Endothelial cell of umbilical vein (primary cell): Measurements from ENCODE around the gene IQGAP3. TPM values are rescaled to one million over a fixed set of nuclear protein-coding genes. Genes with fewer than 3 reads are reported as not detected.

ENCODE experiments used
- BruUV-seq: library from RNA; stranded (reverse); fragments of 400-500 nt; replicated peaks from 2 replicates; lab custom pipeline; 2021; lab: Mats Ljungman, UMichigan
- CTCF ChIA-PET: fragments of 300-600, 350-600 bp; sonication (Branson Sonifier 250); formaldehyde crosslinking; loops from one replicate; lab custom pipeline; 2021; ENCODE audit warnings: antibody characterized with exemption, inconsistent platforms; lab: Charles Lee
- POLR2A ChIA-PET: fragments of 300-600, 350-600 bp; sonication (Branson Sonifier 250); formaldehyde crosslinking; loops from one replicate; lab custom pipeline; 2021; ENCODE audit warnings: antibody characterized with exemption, inconsistent platforms; lab: Charles Lee
- DNase-seq: peaks from one replicate; pipeline ENCODE4 v3.0.0-alpha.2; 2011; ENCODE audit warnings: low read depth, low spot score
- FAIRE-seq: peaks from 2 replicates; lab custom pipeline; 2011; peaks lifted over from hg19 to GRCh38; lab: Jason Lieb, UNC
- H2AFZ ChIP-seq: 2 replicates; pipeline ENCODE4 v1.6.0; 2012; ENCODE audit warnings: low read depth, low read length, control low read depth, inconsistent platforms
- H3K27ac ChIP-seq: 2 replicates; pipeline ENCODE4 v1.5.1; 2011; ENCODE audit warnings: low read depth, mild to moderate bottlenecking, control low read depth, low read length, moderate library complexity; ENCODE audit not compliant: insufficient read depth
- H3K27me3 ChIP-seq, 2 experiments: 2 replicates each; pipeline versions ENCODE4 v1.6.0 to v1.6.1; 2011; ENCODE audit warnings: low read length in 2 of 2, mixed read lengths in 1 of 2; ENCODE audit not compliant: control insufficient read depth in 2 of 2, insufficient read depth in 2 of 2
- H3K36me3 ChIP-seq, 2 experiments: 2 replicates in 1 of 2; 3 replicates in 1 of 2; pipeline ENCODE4 v1.5.1; 2011; ENCODE audit warnings: low read length in 2 of 2, mild to moderate bottlenecking in 1 of 2, moderate library complexity in 1 of 2; ENCODE audit not compliant: control insufficient read depth in 2 of 2, insufficient read depth in 2 of 2; ENCODE audit errors: extremely low read depth in 1 of 2
- H3K4me1 ChIP-seq: 3 replicates; pipeline ENCODE4 v1.5.1; 2011; ENCODE audit warnings: mild to moderate bottlenecking, low read length; ENCODE audit not compliant: control insufficient read depth, insufficient read depth; ENCODE audit errors: extremely low read depth
- H3K4me2 ChIP-seq: 2 replicates; pipeline ENCODE4 v1.6.1; 2011; ENCODE audit warnings: low read length, control low read depth, mixed read lengths; ENCODE audit not compliant: insufficient read depth
- H3K4me3 ChIP-seq, 3 experiments: fragments of 200-600 bp in 1 of 3; sonication (generic), shearing (Covaris generic) in 1 of 3; replicated peaks in 1 of 3; 2 replicates each; pipeline ENCODE4 v1.5.1; 2011 to 2016; ENCODE audit warnings: control low read depth in 3 of 3, low read length in 3 of 3, mild to moderate bottlenecking in 2 of 3, inconsistent platforms in 1 of 3, low read depth in 1 of 3, moderate library complexity in 1 of 3; ENCODE audit not compliant: insufficient read depth in 1 of 3
- H3K79me2 ChIP-seq: 2 replicates; pipeline ENCODE4 v1.6.0; 2012; ENCODE audit warnings: low read length, inconsistent platforms; ENCODE audit not compliant: control insufficient read depth, insufficient read depth
- H3K9ac ChIP-seq: replicated peaks from 2 replicates; pipeline ENCODE3; 2011; ENCODE audit warnings: low read length, control low read depth; ENCODE audit not compliant: insufficient read depth; ENCODE audit errors: extremely low read depth
- H3K9me1 ChIP-seq: replicated peaks from 3 replicates; pipeline ENCODE4 v1.6.0; 2011; ENCODE audit warnings: mild to moderate bottlenecking, low read length; ENCODE audit not compliant: control insufficient read depth, insufficient read depth; ENCODE audit errors: extremely low read depth
- H3K9me3 ChIP-seq: replicated peaks from 2 replicates; pipeline ENCODE4 v1.5.1; 2012; ENCODE audit warnings: low read length, inconsistent platforms; ENCODE audit not compliant: control insufficient read depth, insufficient read depth
- H4K20me1 ChIP-seq: replicated peaks from 2 replicates; pipeline ENCODE3; 2011; ENCODE audit warnings: mild to moderate bottlenecking, low read length; ENCODE audit not compliant: control insufficient read depth, insufficient read depth; ENCODE audit errors: extremely low read depth
- EZH2 ChIP-seq: IDR thresholded peaks from 2 replicates; pipeline ENCODE4 v1.6.1; 2012; ENCODE audit warnings: borderline replicate concordance, low read depth, mild to moderate bottlenecking, moderate library complexity, low read length, inconsistent platforms; ENCODE audit not compliant: severe bottlenecking
- FOS ChIP-seq: IDR thresholded peaks from 2 replicates; pipeline ENCODE4 v1.6.1; 2011; ENCODE audit warnings: mild to moderate bottlenecking, low read length, moderate library complexity, borderline replicate concordance; ENCODE audit not compliant: insufficient read depth
- GATA2 ChIP-seq: IDR thresholded peaks from 2 replicates; pipeline ENCODE4 v1.7.0; 2011; ENCODE audit warnings: low read depth, mild to moderate bottlenecking, moderate library complexity, mixed read lengths, low read length; ENCODE audit not compliant: insufficient read length, insufficient read depth
- JUN ChIP-seq: IDR thresholded peaks from 2 replicates; pipeline ENCODE4 v1.6.1; 2011; ENCODE audit warnings: borderline replicate concordance, low read depth; ENCODE audit not compliant: insufficient read length, insufficient read depth
- MYC ChIP-seq: IDR thresholded peaks from one replicate; pipeline ENCODE4 v1.6.1; 2011; ENCODE audit warnings: mild to moderate bottlenecking, low read depth, low read length
- POLR2A ChIP-seq: IDR thresholded peaks from 2 replicates; pipeline ENCODE4 v1.6.1; 2012; ENCODE audit warnings: low read depth, mild to moderate bottlenecking, control low read depth, low read length
- POLR2AphosphoS5 ChIP-seq: IDR thresholded peaks from 2 replicates; pipeline ENCODE4 v1.6.1; 2012; ENCODE audit warnings: low read depth, mild to moderate bottlenecking, control low read depth, low read length, moderate library complexity; ENCODE audit not compliant: insufficient read depth
- dilution Hi-C: fragments of 300-500 bp; cut with MboI; formaldehyde crosslinking; loops from one replicate; pipeline ENCODE4 v1.15.0; 2019; ENCODE audit warnings: low sequenced_read_pairs; ENCODE audit not compliant: extremely low pct_ligation_motif_present
- intact Hi-C: fragments of 100-400 bp; cut with micrococcal nuclease; formaldehyde crosslinking; loops from one replicate; pipeline ENCODE4 v1.10.0; 2022
- polyA plus RNA-seq, 4 experiments: library from polyadenylated mRNA; depleted of rRNA in 3 of 4; stranded (reverse) in 3 of 4; unstranded in 1 of 4; fragments of >200 nt; gene quantifications; 2 replicates each; pipeline versions ENCODE4 v1.2.1 to v1.2.3, GENCODE V29; 2011 to 2012; ENCODE audit warnings: missing spikeins in 1 of 4
- total RNA-seq: library from RNA; stranded (reverse); gene quantifications from 2 replicates; pipeline ENCODE4 v1.2.3, GENCODE V29; 2021
- TF ChIP-seq, protein P1 (sequence below): IDR thresholded peaks from 2 replicates; pipeline ENCODE4 v1.6.1; 2011; ENCODE audit not compliant: insufficient read depth, insufficient read length
- TF ChIP-seq, protein P2 (sequence below), 2 donors: IDR thresholded peaks; 1 replicate in 1 of 2; 2 replicates in 1 of 2; pipeline ENCODE4 v1.5.1; 2011; ENCODE audit warnings: low read length in 2 of 2, mild to moderate bottlenecking in 2 of 2, moderate library complexity in 2 of 2, control low read depth in 1 of 2, inconsistent platforms in 1 of 2, low read depth in 1 of 2; ENCODE audit not compliant: insufficient read depth in 1 of 2; ENCODE audit errors: extremely low read depth in 1 of 2

The IQGAP3 gene
- total and polyA plus RNA-seq, 2 donors (not counting 3 experiments of a cell fraction or from before 2014, with no cell fraction given) = 28.3 to 60.7 TPM

DNA sequence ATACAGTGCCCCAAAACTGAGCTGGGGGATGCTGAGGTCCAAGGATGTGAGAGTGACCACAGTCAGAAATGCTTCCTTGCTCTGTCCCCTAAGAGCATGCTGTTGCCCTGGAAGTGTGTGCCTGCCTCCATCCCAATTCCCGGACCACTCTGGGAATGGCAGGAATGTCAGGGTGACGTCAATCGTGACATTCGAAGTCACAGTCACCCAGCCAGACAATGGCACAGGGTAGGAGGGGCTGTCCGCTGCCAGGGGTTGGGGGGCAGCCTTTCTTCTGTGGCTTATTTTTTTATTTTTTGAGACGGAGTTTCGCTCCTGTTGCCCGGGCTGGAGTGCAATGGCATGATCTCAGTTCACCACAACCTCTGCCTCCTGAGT is 94.1 kb downstream of the IQGAP3 start:
- no peak for TF ChIP-seq EZH2
- no peak for TF ChIP-seq POLR2A
- no peak for TF ChIP-seq MYC
- no peak for TF ChIP-seq JUN
- TF ChIP-seq FOS = no peak
- TF ChIP-seq, protein P1, sequence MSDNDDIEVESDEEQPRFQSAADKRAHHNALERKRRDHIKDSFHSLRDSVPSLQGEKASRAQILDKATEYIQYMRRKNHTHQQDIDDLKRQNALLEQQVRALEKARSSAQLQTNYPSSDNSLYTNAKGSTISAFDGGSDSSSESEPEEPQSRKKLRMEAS = no peak
- TF ChIP-seq, protein P2, sequence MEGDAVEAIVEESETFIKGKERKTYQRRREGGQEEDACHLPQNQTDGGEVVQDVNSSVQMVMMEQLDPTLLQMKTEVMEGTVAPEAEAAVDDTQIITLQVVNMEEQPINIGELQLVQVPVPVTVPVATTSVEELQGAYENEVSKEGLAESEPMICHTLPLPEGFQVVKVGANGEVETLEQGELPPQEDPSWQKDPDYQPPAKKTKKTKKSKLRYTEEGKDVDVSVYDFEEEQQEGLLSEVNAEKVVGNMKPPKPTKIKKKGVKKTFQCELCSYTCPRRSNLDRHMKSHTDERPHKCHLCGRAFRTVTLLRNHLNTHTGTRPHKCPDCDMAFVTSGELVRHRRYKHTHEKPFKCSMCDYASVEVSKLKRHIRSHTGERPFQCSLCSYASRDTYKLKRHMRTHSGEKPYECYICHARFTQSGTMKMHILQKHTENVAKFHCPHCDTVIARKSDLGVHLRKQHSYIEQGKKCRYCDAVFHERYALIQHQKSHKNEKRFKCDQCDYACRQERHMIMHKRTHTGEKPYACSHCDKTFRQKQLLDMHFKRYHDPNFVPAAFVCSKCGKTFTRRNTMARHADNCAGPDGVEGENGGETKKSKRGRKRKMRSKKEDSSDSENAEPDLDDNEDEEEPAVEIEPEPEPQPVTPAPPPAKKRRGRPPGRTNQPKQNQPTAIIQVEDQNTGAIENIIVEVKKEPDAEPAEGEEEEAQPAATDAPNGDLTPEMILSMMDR (IDR thresholded peaks at IDR 0.05; ENCODE audit: extremely low read depth in 1 of 2, insufficient read depth in 1 of 2, low read depth in 1 of 2, low read length in 2 of 2) = no peak
- no peak for TF ChIP-seq GATA2
- TF ChIP-seq POLR2AphosphoS5 = no peak
- H3K27ac ChIP-seq = no peak overlapping the region
- no peak overlapping the region for H3K4me2 ChIP-seq
- no peak overlapping the region for H3K4me3 ChIP-seq
- peaks cover 24 to 81% of the 10 kb centered on the region in 2 experiments for H3K36me3 ChIP-seq
- POLR2A ChIA-PET = interaction anchor here (0.5 kb wide), 1 partner anchor 27 kb away, joined by 3 read pairs; no protein-coding TSS in a partner anchor
- H3K9me1 ChIP-seq = no peaks in the 10 kb centered on the region
- no peak for DNase-seq
- H4K20me1 ChIP-seq = no peaks in the 10 kb centered on the region
- no peak for FAIRE-seq
- CTCF ChIA-PET = no interaction called here
- dilution Hi-C loops (no loop called here), intact Hi-C loops (no loop called here)
- no peaks in the 10 kb centered on the region for H3K79me2 ChIP-seq
- H3K27me3 ChIP-seq = no peaks in the 10 kb centered on the region
- no TSS peak for BruUV-seq
- H2AFZ ChIP-seq = no peak overlapping the region
- H3K4me1 ChIP-seq = peaks cover 8% of the 10 kb centered on the region
- H3K9ac ChIP-seq = no peak overlapping the region
- no peaks in the 10 kb centered on the region for H3K9me3 ChIP-seq
